Naive B cell (primary cell): ENCODE results near the gene SCGB1A1. TPM values are rescaled to one million over a fixed set of nuclear protein-coding genes. Genes with fewer than 3 reads are reported as not detected.
"Not testable (repeated sequence)": the region's sequence is repeated elsewhere in the genome, so short reads cannot be mapped to it uniquely, and the experiment has no call there.

ENCODE experiments used
- ATAC-seq, 2 donors: fragments of 150-1000 bp; cut with Tn5 transposase; 2 replicates each; pipeline ENCODE4 v1.10.0; 2021; ENCODE audit warnings: low read depth in 2 of 2, mild to moderate bottlenecking in 2 of 2, moderate library complexity in 2 of 2
- DNase-seq: peaks from one replicate; pipeline ENCODE4 v3.0.0; 2022
- H3K27ac Mint-ChIP-seq, 6 donors: one replicate each; pipeline ENCODE4 v1.8.0; 2020 to 2022; ENCODE audit warnings: mild to moderate bottlenecking in 6 of 6, mixed read lengths in 6 of 6, moderate library complexity in 5 of 6, inconsistent platforms in 2 of 6
- H3K27me3 Mint-ChIP-seq, 3 donors: one replicate each; pipeline ENCODE4 v1.8.0; 2021 to 2022; ENCODE audit warnings: mixed read lengths in 3 of 3, mild to moderate bottlenecking in 1 of 3
- H3K36me3 Mint-ChIP-seq, 2 donors: one replicate each; pipeline ENCODE4 v1.8.0; 2020 to 2022; ENCODE audit warnings: mixed read lengths in 2 of 2, inconsistent platforms in 1 of 2, mild to moderate bottlenecking in 1 of 2
- H3K4me1 Mint-ChIP-seq, 3 donors: one replicate each; pipeline ENCODE4 v1.8.0; 2020 to 2022; ENCODE audit warnings: mixed read lengths in 3 of 3, inconsistent platforms in 1 of 3, mild to moderate bottlenecking in 1 of 3, moderate library complexity in 1 of 3
- H3K4me3 Mint-ChIP-seq, 8 donors: one replicate each; pipeline ENCODE4 v1.8.0; 2020 to 2022; ENCODE audit warnings: mild to moderate bottlenecking in 8 of 8, mixed read lengths in 8 of 8, moderate library complexity in 8 of 8, inconsistent platforms in 2 of 8
- H3K9me3 Mint-ChIP-seq, 7 donors: one replicate each; pipeline ENCODE4 v1.8.0; 2020 to 2022; ENCODE audit warnings: mixed read lengths in 7 of 7, mild to moderate bottlenecking in 5 of 7, inconsistent platforms in 2 of 7, moderate library complexity in 1 of 7
- polyA plus RNA-seq, 6 donors: library from polyadenylated mRNA; unstranded; fragments of 300-500 nt; fragmentation: Illumina TruSeq; gene quantifications; one replicate each; pipeline ENCODE4 v1.2.3, GENCODE V29; 2021; ENCODE audit warnings: low read depth in 6 of 6

The SCGB1A1 gene
- not detected for polyA plus RNA-seq

- Mint-ChIP-seq H3K27ac (peak within 1 kb of the TSS in 1 of 6 donors; percentile 43), H3K36me3 (no peaks in the 10 kb centered on the region), H3K27me3 (peaks cover 6 to 17% (median 16%) of the 10 kb centered on the region in 3 donors), H3K4me1 (no peaks in the 10 kb centered on the region), H3K4me3 (peak within 1 kb of the TSS in 1 of 8 donors; percentile 25), H3K9me3 (no peaks in the 10 kb centered on the region)
- no peak for DNase-seq
- no peak for ATAC-seq
These were observed at the start of gene SCGB1A1 for GRCh38 chr11:62418733-62419132. Gene SCGB1A1, plus strand, starts transcription at chr11:62419033. Its CDS starts 63 bp downstream, at chr11:62419096.

GRCh38 chr11:62370743-62371440, 47.9 kb upstream of the SCGB1A1 start:
- DNase-seq (peak; percentile 37), ATAC-seq (peak; percentile 76 to 88)
- H3K4me3 Mint-ChIP-seq = peak overlapping the region in 7 of 8 donors; percentile 37 to 89 (median 75)
- no peaks in the 10 kb centered on the region for H3K36me3 Mint-ChIP-seq
- H3K27ac Mint-ChIP-seq = peak overlapping the region in 2 of 6 donors; percentile 30 to 94
- peaks cover 0 to 1% (median 0%) of the 10 kb centered on the region in 7 donors for H3K9me3 Mint-ChIP-seq
- H3K27me3 Mint-ChIP-seq = no peaks in the 10 kb centered on the region
- H3K4me1 Mint-ChIP-seq = peaks cover 0 to 16% (median 0%) of the 10 kb centered on the region in 3 donors

GRCh38 chr11:62372871-62373270, 46.0 kb upstream of the SCGB1A1 start:
- no peak for ATAC-seq
- Mint-ChIP-seq H3K4me3 (no peak overlapping the region), H3K27ac (peak overlapping the region in 1 of 6 donors; percentile 66)

GRCh38 chr11:62373464-62374119, 45.2 kb upstream of the SCGB1A1 start:
- peaks cover 0 to 1% (median 0%) of the 10 kb centered on the region in 7 donors for H3K9me3 Mint-ChIP-seq
- no peaks in the 10 kb centered on the region for H3K36me3 Mint-ChIP-seq
- ATAC-seq (no peak), DNase-seq (no peak)
- no peaks in the 10 kb centered on the region for H3K27me3 Mint-ChIP-seq
- no peak overlapping the region for H3K4me3 Mint-ChIP-seq
- H3K27ac Mint-ChIP-seq = peak overlapping the region in 1 of 6 donors; percentile 90
- peaks cover 0 to 16% (median 2%) of the 10 kb centered on the region in 3 donors for H3K4me1 Mint-ChIP-seq

More at GRCh38 chr11:62372871-62373270, 46.0 kb upstream of the SCGB1A1 start:
- DNase-seq = no peak
- H3K9me3 Mint-ChIP-seq = peaks cover 0 to 1% (median 0%) of the 10 kb centered on the region in 7 donors
- H3K36me3 Mint-ChIP-seq = no peaks in the 10 kb centered on the region
- no peaks in the 10 kb centered on the region for H3K27me3 Mint-ChIP-seq
- peaks cover 0 to 16% (median 0%) of the 10 kb centered on the region in 3 donors for H3K4me1 Mint-ChIP-seq

GRCh38 chr11:62374801-62375200, 44.0 kb upstream of the SCGB1A1 start:
- Mint-ChIP-seq H3K4me3 (no peak overlapping the region), H3K4me1 (peaks cover 0 to 16% (median 2%) of the 10 kb centered on the region in 3 donors), H3K27ac (no peak overlapping the region), H3K36me3 (no peaks in the 10 kb centered on the region), H3K27me3 (no peaks in the 10 kb centered on the region), H3K9me3 (peaks cover 0 to 1% (median 0%) of the 10 kb centered on the region in 7 donors)
- ATAC-seq (no peak), DNase-seq (no peak)

- not testable (repeated sequence) for H3K36me3 Mint-ChIP-seq, ATAC-seq, H3K4me1 Mint-ChIP-seq, H3K27me3 Mint-ChIP-seq, H3K4me3 Mint-ChIP-seq, H3K27ac Mint-ChIP-seq, H3K9me3 Mint-ChIP-seq
- peak; percentile 29 for DNase-seq
These were observed 40.3 kb upstream of the SCGB1A1 start for GRCh38 chr11:62378459-62379063.

GRCh38 chr11:62379586-62379985, 39.2 kb upstream of the SCGB1A1 start:
- H3K4me1 Mint-ChIP-seq, H3K27ac Mint-ChIP-seq, H3K36me3 Mint-ChIP-seq, H3K27me3 Mint-ChIP-seq, H3K4me3 Mint-ChIP-seq, DNase-seq, H3K9me3 Mint-ChIP-seq, ATAC-seq: not testable (repeated sequence)

GRCh38 chr11:62380821-62381245, 38.0 kb upstream of the SCGB1A1 start:
- H3K4me3 Mint-ChIP-seq, H3K36me3 Mint-ChIP-seq, H3K27ac Mint-ChIP-seq, H3K9me3 Mint-ChIP-seq, H3K4me1 Mint-ChIP-seq, H3K27me3 Mint-ChIP-seq: not testable (repeated sequence)
- ATAC-seq (peak; percentile 71 to 79), DNase-seq (peak; percentile 69)

- Mint-ChIP-seq H3K36me3 (no peaks in the 10 kb centered on the region), H3K4me3 (no peak overlapping the region), H3K27me3 (peaks cover 0 to 8% (median 0%) of the 10 kb centered on the region in 3 donors), H3K4me1 (peaks cover 5 to 8% (median 5%) of the 10 kb centered on the region in 3 donors), H3K27ac (no peak overlapping the region), H3K9me3 (no peaks in the 10 kb centered on the region)
- DNase-seq = no peak
- no peak for ATAC-seq
These were observed 35.0 kb upstream of the SCGB1A1 start for GRCh38 chr11:62383822-62384221.

- not testable (repeated sequence) for ATAC-seq, H3K9me3 Mint-ChIP-seq, H3K27me3 Mint-ChIP-seq, H3K36me3 Mint-ChIP-seq, H3K4me1 Mint-ChIP-seq, DNase-seq, H3K27ac Mint-ChIP-seq, H3K4me3 Mint-ChIP-seq
These were observed 32.8 kb upstream of the SCGB1A1 start for GRCh38 chr11:62386083-62386482.

GRCh38 chr11:62387381-62387780, 31.5 kb upstream of the SCGB1A1 start:
- peak overlapping the region in 2 of 6 donors; percentile 44 to 54 for H3K27ac Mint-ChIP-seq
- no peak overlapping the region for H3K4me3 Mint-ChIP-seq
- no peaks in the 10 kb centered on the region for H3K36me3 Mint-ChIP-seq
- peaks cover 0 to 3% (median 0%) of the 10 kb centered on the region in 3 donors for H3K27me3 Mint-ChIP-seq
- ATAC-seq (no peak), DNase-seq (no peak)
- no peaks in the 10 kb centered on the region for H3K4me1 Mint-ChIP-seq
- H3K9me3 Mint-ChIP-seq = no peaks in the 10 kb centered on the region

GRCh38 chr11:62388999-62389398, 29.8 kb upstream of the SCGB1A1 start:
- H3K27me3 Mint-ChIP-seq = peaks cover 0 to 3% (median 0%) of the 10 kb centered on the region in 3 donors
- no peak for DNase-seq
- H3K4me3 Mint-ChIP-seq = no peak overlapping the region
- no peaks in the 10 kb centered on the region for H3K36me3 Mint-ChIP-seq
- no peak for ATAC-seq
- H3K4me1 Mint-ChIP-seq = peaks cover 0 to 4% (median 0%) of the 10 kb centered on the region in 3 donors
- no peaks in the 10 kb centered on the region for H3K9me3 Mint-ChIP-seq
- no peak overlapping the region for H3K27ac Mint-ChIP-seq

- Mint-ChIP-seq H3K4me1 (peaks cover 0 to 9% (median 0%) of the 10 kb centered on the region in 3 donors), H3K9me3 (no peaks in the 10 kb centered on the region)
- no peak for ATAC-seq
These were observed 28.6 kb upstream of the SCGB1A1 start for GRCh38 chr11:62390237-62390636.

More at GRCh38 chr11:62390237-62390636, 28.6 kb upstream of the SCGB1A1 start:
- no peak for DNase-seq
- no peak overlapping the region for H3K4me3 Mint-ChIP-seq
- H3K36me3 Mint-ChIP-seq = no peaks in the 10 kb centered on the region
- no peak overlapping the region for H3K27ac Mint-ChIP-seq
- H3K27me3 Mint-ChIP-seq = peaks cover 0 to 3% (median 0%) of the 10 kb centered on the region in 3 donors
